ENCODE measurements around the gene SYNDIG1. TPM values are rescaled to one million over a fixed set of nuclear protein-coding genes. Genes with fewer than 3 reads are reported as not detected.

Gene SYNDIG1
- polyA plus RNA-seq, 1 of the 3 experiments (the other 2 are of a cell fraction), result not detected

DNA sequence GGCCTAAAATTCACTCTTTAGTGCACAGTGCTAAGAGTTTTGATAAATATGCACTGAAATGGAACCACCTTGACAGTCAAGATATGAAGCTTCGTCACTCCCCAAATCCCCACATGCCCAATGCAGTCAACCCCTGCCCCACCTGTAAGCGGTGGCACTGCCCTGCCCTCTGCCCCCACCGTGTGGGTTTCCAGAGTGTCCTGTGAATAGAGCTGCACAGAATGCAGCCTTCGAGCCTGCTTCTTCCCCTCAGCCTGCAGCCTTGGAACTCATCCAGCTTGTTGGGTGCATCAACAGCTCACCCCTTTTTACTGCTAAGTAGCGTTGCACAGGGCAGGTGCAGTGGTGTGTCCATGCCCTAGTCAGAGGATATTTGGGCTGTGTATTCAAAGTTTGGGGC is 216.3 kb downstream of the SYNDIG1 start:
- Histone ChIP-seq H3K9me3 (peaks cover 6% of the 10 kb centered on the region; the same call in 1 of the 2 replicates), H4K20me1 (ENCODE audit: insufficient read depth) (no peaks in the 10 kb centered on the region), H3K27me3 (ENCODE audit: insufficient read depth) (no peaks in the 10 kb centered on the region), H3K79me2 (ENCODE audit: insufficient read depth) (no peaks in the 10 kb centered on the region), H3K4me3 (ENCODE audit: low read depth in 2 of 2, low read length in 1 of 2) (no peak overlapping the region), H3K27ac (ENCODE audit: low read depth in 2 of 2, low read length in 1 of 2) (no peak overlapping the region), H3K4me1 (ENCODE audit: control insufficient read depth in 1 of 2, insufficient read depth in 2 of 2, low read depth in 1 of 2, low read length in 1 of 2) (no peaks in the 10 kb centered on the region), H3K4me2 (no peak overlapping the region), H3K9ac (no peak overlapping the region), H3K36me3 (replicated peaks in 1 of 2; ENCODE audit: control insufficient read depth in 1 of 2, insufficient read depth in 2 of 2, low read length in 1 of 2) (no peaks in the 10 kb centered on the region), H3F3A (replicated peaks; ENCODE audit: insufficient read depth) (no peaks in the 10 kb centered on the region), H2AFZ (ENCODE audit: low read depth) (no peak overlapping the region), H3K9me2 (no peaks in the 10 kb centered on the region)
- ChIA-PET CTCF (no interaction called here), POLR2A (no interaction called here)
- 48% methylated on average over 5 of the region's 5 CpGs for WGBS (ENCODE audit: low lambda C conversion rate)
- no peak for DNase-seq
- TF ChIP-seq GABPA (IDR thresholded peaks at IDR 0.05; ENCODE audit: low read depth), result no peak
- TF ChIP-seq, protein P1, sequence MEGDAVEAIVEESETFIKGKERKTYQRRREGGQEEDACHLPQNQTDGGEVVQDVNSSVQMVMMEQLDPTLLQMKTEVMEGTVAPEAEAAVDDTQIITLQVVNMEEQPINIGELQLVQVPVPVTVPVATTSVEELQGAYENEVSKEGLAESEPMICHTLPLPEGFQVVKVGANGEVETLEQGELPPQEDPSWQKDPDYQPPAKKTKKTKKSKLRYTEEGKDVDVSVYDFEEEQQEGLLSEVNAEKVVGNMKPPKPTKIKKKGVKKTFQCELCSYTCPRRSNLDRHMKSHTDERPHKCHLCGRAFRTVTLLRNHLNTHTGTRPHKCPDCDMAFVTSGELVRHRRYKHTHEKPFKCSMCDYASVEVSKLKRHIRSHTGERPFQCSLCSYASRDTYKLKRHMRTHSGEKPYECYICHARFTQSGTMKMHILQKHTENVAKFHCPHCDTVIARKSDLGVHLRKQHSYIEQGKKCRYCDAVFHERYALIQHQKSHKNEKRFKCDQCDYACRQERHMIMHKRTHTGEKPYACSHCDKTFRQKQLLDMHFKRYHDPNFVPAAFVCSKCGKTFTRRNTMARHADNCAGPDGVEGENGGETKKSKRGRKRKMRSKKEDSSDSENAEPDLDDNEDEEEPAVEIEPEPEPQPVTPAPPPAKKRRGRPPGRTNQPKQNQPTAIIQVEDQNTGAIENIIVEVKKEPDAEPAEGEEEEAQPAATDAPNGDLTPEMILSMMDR (IDR thresholded peaks at IDR 0.05), result no peak
- TF ChIP-seq RCOR1 (IDR thresholded peaks at IDR 0.05; ENCODE audit: low read length), result no peak
- TF ChIP-seq GATA2 (CRISPR knock-in tag; IDR thresholded peaks at IDR 0.05), result no peak

DNA sequence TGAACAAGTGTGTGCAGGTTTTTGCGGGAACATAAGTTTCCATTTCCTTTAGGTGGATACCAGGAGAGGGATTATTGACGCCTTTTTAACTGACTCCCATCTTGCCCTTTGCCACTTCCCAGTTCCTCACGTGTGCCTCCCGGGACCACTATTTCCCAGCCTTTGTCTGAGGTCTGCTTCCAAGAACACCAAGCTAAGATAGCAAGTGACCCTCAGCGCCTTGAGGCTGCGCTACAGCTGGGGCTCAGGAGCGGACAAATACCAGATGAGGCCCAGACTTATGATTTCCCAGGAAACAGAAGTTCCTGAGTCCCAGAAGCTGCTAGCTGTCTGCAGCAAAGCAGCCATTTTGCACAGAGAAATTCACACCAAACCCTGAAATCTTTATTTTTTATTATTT is 216.7 kb downstream of the SYNDIG1 start:
- Histone ChIP-seq H3K4me1 (ENCODE audit: control insufficient read depth in 1 of 2, insufficient read depth in 2 of 2, low read depth in 1 of 2, low read length in 1 of 2) (no peaks in the 10 kb centered on the region), H3K27ac (ENCODE audit: low read depth in 2 of 2, low read length in 1 of 2) (no peak overlapping the region), H2AFZ (ENCODE audit: low read depth) (no peak overlapping the region), H4K20me1 (ENCODE audit: insufficient read depth) (no peaks in the 10 kb centered on the region), H3K4me2 (no peak overlapping the region), H3K9ac (no peak overlapping the region), H3K79me2 (ENCODE audit: insufficient read depth) (no peaks in the 10 kb centered on the region), H3K27me3 (ENCODE audit: insufficient read depth) (no peaks in the 10 kb centered on the region), H3K36me3 (replicated peaks in 1 of 2; ENCODE audit: control insufficient read depth in 1 of 2, insufficient read depth in 2 of 2, low read length in 1 of 2) (no peaks in the 10 kb centered on the region), H3K9me3 (peaks cover 6% of the 10 kb centered on the region; the same call in 1 of the 2 replicates), H3F3A (replicated peaks; ENCODE audit: insufficient read depth) (no peaks in the 10 kb centered on the region), H3K9me2 (no peaks in the 10 kb centered on the region), H3K4me3 (ENCODE audit: low read depth in 2 of 2, low read length in 1 of 2) (no peak overlapping the region)
- ChIA-PET POLR2A (no interaction called here), CTCF (no interaction called here)
- DNase-seq, result no peak
- TF ChIP-seq TEAD4 (IDR thresholded peaks at IDR 0.05; ENCODE audit: borderline replicate concordance, insufficient read depth) (no peak), RFX5 (IDR thresholded peaks at IDR 0.05; ENCODE audit: low read length) (no peak), YY1 (IDR thresholded peaks at IDR 0.05; ENCODE audit: low read depth) (no peak), FOSL2 (IDR thresholded peaks at IDR 0.05; ENCODE audit: borderline replicate concordance, low read depth) (no peak), EP300 (IDR thresholded peaks at IDR 0.05; ENCODE audit: borderline replicate concordance in 1 of 2, low read depth in 1 of 2, low read length in 1 of 2) (no peak), ELF1 (IDR thresholded peaks at IDR 0.05) (no peak), SMC3 (IDR thresholded peaks at IDR 0.05; ENCODE audit: low read depth, low read length) (no peak), FOXM1 (IDR thresholded peaks at IDR 0.05; ENCODE audit: low read depth) (no peak), TAF1 (IDR thresholded peaks at IDR 0.05; ENCODE audit: borderline replicate concordance, low read depth, low read length) (no peak), SIN3A (IDR thresholded peaks at IDR 0.05; ENCODE audit: borderline replicate concordance, low read depth, low read length) (no peak), RXRA (IDR thresholded peaks at IDR 0.05; ENCODE audit: borderline replicate concordance, low read depth) (no peak), NRF1 (IDR thresholded peaks at IDR 0.05; ENCODE audit: low read depth, low read length) (no peak), JUND (IDR thresholded peaks at IDR 0.05) (no peak), CHD2 (IDR thresholded peaks at IDR 0.05; ENCODE audit: low read length, partially characterized antibody) (no peak), RCOR1 (IDR thresholded peaks at IDR 0.05; ENCODE audit: low read length) (no peak), MEF2A (IDR thresholded peaks at IDR 0.05; ENCODE audit: borderline replicate concordance, low read depth) (no peak)
- TF ChIP-seq, protein P2, sequence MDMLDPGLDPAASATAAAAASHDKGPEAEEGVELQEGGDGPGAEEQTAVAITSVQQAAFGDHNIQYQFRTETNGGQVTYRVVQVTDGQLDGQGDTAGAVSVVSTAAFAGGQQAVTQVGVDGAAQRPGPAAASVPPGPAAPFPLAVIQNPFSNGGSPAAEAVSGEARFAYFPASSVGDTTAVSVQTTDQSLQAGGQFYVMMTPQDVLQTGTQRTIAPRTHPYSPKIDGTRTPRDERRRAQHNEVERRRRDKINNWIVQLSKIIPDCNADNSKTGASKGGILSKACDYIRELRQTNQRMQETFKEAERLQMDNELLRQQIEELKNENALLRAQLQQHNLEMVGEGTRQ (IDR thresholded peaks at IDR 0.05; ENCODE audit: borderline replicate concordance, low read depth, low read length), result no peak
- TF ChIP-seq, protein P3, sequence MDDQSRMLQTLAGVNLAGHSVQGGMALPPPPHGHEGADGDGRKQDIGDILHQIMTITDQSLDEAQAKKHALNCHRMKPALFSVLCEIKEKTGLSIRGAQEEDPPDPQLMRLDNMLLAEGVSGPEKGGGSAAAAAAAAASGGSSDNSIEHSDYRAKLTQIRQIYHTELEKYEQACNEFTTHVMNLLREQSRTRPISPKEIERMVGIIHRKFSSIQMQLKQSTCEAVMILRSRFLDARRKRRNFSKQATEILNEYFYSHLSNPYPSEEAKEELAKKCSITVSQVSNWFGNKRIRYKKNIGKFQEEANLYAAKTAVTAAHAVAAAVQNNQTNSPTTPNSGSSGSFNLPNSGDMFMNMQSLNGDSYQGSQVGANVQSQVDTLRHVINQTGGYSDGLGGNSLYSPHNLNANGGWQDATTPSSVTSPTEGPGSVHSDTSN (IDR thresholded peaks at IDR 0.05), result no peak
- TF ChIP-seq, protein P4, sequence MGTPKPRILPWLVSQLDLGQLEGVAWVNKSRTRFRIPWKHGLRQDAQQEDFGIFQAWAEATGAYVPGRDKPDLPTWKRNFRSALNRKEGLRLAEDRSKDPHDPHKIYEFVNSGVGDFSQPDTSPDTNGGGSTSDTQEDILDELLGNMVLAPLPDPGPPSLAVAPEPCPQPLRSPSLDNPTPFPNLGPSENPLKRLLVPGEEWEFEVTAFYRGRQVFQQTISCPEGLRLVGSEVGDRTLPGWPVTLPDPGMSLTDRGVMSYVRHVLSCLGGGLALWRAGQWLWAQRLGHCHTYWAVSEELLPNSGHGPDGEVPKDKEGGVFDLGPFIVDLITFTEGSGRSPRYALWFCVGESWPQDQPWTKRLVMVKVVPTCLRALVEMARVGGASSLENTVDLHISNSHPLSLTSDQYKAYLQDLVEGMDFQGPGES (IDR thresholded peaks at IDR 0.05; ENCODE audit: low read depth, low read length), result no peak
- TF ChIP-seq, protein P5, sequence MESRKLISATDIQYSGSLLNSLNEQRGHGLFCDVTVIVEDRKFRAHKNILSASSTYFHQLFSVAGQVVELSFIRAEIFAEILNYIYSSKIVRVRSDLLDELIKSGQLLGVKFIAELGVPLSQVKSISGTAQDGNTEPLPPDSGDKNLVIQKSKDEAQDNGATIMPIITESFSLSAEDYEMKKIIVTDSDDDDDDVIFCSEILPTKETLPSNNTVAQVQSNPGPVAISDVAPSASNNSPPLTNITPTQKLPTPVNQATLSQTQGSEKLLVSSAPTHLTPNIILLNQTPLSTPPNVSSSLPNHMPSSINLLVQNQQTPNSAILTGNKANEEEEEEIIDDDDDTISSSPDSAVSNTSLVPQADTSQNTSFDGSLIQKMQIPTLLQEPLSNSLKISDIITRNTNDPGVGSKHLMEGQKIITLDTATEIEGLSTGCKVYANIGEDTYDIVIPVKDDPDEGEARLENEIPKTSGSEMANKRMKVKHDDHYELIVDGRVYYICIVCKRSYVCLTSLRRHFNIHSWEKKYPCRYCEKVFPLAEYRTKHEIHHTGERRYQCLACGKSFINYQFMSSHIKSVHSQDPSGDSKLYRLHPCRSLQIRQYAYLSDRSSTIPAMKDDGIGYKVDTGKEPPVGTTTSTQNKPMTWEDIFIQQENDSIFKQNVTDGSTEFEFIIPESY (IDR thresholded peaks at IDR 0.05; ENCODE audit: borderline replicate concordance, low read depth), result no peak
- 65% methylated on average over 7 of the region's 7 CpGs for WGBS (ENCODE audit: low lambda C conversion rate)

All from SK-N-SH (cell line).